CD14-positive monocyte (primary cell): ENCODE data around the gene DCAF6. TPM values are rescaled to one million over a fixed set of nuclear protein-coding genes. Genes with fewer than 3 reads are reported as not detected.

Source experiments
- DNase-seq, 3 donors: peaks; one replicate each; pipeline ENCODE4 v3.0.0-alpha.2; 2011 to 2022
- H2AFZ ChIP-seq: 2 replicates; pipeline ENCODE4 v1.6.0; 2012; ENCODE audit warnings: mild to moderate bottlenecking, low read depth, low read length, inconsistent platforms; ENCODE audit not compliant: insufficient read depth, poor library complexity, severe bottlenecking
- H3K27ac ChIP-seq, 2 donors: 1 replicate in 1 of 2; 2 replicates in 1 of 2; pipeline ENCODE4 v1.5.1; 2012 to 2013; ENCODE audit warnings: low read length in 2 of 2, control low read depth in 1 of 2, inconsistent platforms in 1 of 2, low read depth in 1 of 2, mild to moderate bottlenecking in 1 of 2
- H3K27me3 ChIP-seq, 2 donors: one replicate each; pipeline versions ENCODE4 v1.6.0 to v1.6.1; 2011 to 2013; ENCODE audit warnings: low read length in 2 of 2; ENCODE audit not compliant: control insufficient read depth in 2 of 2, insufficient read depth in 2 of 2
- H3K36me3 ChIP-seq, 2 donors: replicated peaks in 1 of 2; 1 replicate in 1 of 2; 2 replicates in 1 of 2; pipeline versions ENCODE4 v1.5.1 to v1.6.1; 2012 to 2013; ENCODE audit warnings: low read length in 2 of 2, control low read depth in 1 of 2, inconsistent platforms in 1 of 2, mild to moderate bottlenecking in 1 of 2; ENCODE audit not compliant: insufficient read depth in 2 of 2, control insufficient read depth in 1 of 2
- H3K4me1 ChIP-seq, 2 donors: 1 replicate in 1 of 2; 2 replicates in 1 of 2; pipeline versions ENCODE4 v1.5.1 to v1.6.1; 2012 to 2013; ENCODE audit warnings: low read length in 2 of 2, control low read depth in 1 of 2, inconsistent platforms in 1 of 2, mild to moderate bottlenecking in 1 of 2, moderate library complexity in 1 of 2; ENCODE audit not compliant: insufficient read depth in 2 of 2, control insufficient read depth in 1 of 2
- H3K4me2 ChIP-seq: replicated peaks from 2 replicates; pipeline ENCODE3; 2012; ENCODE audit warnings: low read length, moderate library complexity, mild to moderate bottlenecking; ENCODE audit not compliant: poor library complexity, severe bottlenecking; ENCODE audit errors: extremely low read depth
- H3K4me3 ChIP-seq, 3 experiments: fragments of 200-600 bp in 1 of 3; sonication (generic) in 1 of 3; replicated peaks in 1 of 3; 1 replicate in 2 of 3; 2 replicates in 1 of 3; pipeline ENCODE4 v1.5.1; 2011 to 2013; ENCODE audit warnings: low read length in 3 of 3, mild to moderate bottlenecking in 3 of 3, control low read depth in 2 of 3, low read depth in 2 of 3, inconsistent platforms in 1 of 3, moderate library complexity in 1 of 3
- H3K79me2 ChIP-seq: 2 replicates; pipeline ENCODE4 v1.6.0; 2012; ENCODE audit warnings: mild to moderate bottlenecking, control low read depth, inconsistent platforms, low read length, moderate library complexity; ENCODE audit not compliant: insufficient read depth
- H3K9ac ChIP-seq: 2 replicates; pipeline ENCODE4 v1.6.0; 2017; ENCODE audit warnings: low read length, mild to moderate bottlenecking; ENCODE audit not compliant: insufficient read depth, poor library complexity, severe bottlenecking
- H3K9me3 ChIP-seq, 2 donors: replicated peaks in 1 of 2; 1 replicate in 1 of 2; 2 replicates in 1 of 2; pipeline versions ENCODE4 v1.5.1 to v1.6.1; 2012 to 2013; ENCODE audit warnings: low read length in 2 of 2, control low read depth in 1 of 2; ENCODE audit not compliant: control insufficient read depth in 1 of 2, insufficient read depth in 1 of 2
- H4K20me1 ChIP-seq: 2 replicates; pipeline ENCODE4 v1.6.0; 2012; ENCODE audit warnings: mild to moderate bottlenecking, low read length, control low read depth, moderate library complexity; ENCODE audit not compliant: insufficient read depth
- H3K27ac Mint-ChIP-seq, 7 donors: one replicate each; pipeline ENCODE4 v1.8.0; 2020; ENCODE audit warnings: mild to moderate bottlenecking in 7 of 7, mixed read lengths in 7 of 7, moderate library complexity in 6 of 7, inconsistent platforms in 2 of 7
- H3K27me3 Mint-ChIP-seq, 3 donors: one replicate each; pipeline ENCODE4 v1.8.0; 2021 to 2022; ENCODE audit warnings: low read depth in 3 of 3, mild to moderate bottlenecking in 3 of 3, mixed read lengths in 3 of 3, moderate library complexity in 3 of 3, inconsistent platforms in 1 of 3
- H3K36me3 Mint-ChIP-seq, 2 donors: one replicate each; pipeline ENCODE4 v1.8.0; 2020; ENCODE audit warnings: mixed read lengths in 2 of 2, inconsistent platforms in 1 of 2, mild to moderate bottlenecking in 1 of 2
- H3K4me1 Mint-ChIP-seq: one replicate; pipeline ENCODE4 v1.8.0; 2020; ENCODE audit warnings: mild to moderate bottlenecking, mixed read lengths
- H3K4me3 Mint-ChIP-seq, 2 donors: one replicate each; pipeline ENCODE4 v1.8.0; 2020; ENCODE audit warnings: mild to moderate bottlenecking in 2 of 2, mixed read lengths in 2 of 2, moderate library complexity in 1 of 2
- H3K9me3 Mint-ChIP-seq, 7 donors: one replicate each; pipeline ENCODE4 v1.8.0; 2020 to 2022; ENCODE audit warnings: mixed read lengths in 7 of 7, mild to moderate bottlenecking in 6 of 7, moderate library complexity in 6 of 7, inconsistent platforms in 2 of 7
- CTCF ChIP-seq: fragments of 200-600 bp; IDR thresholded peaks from one replicate; pipeline ENCODE4 v1.8.0; 2022; ENCODE audit warnings: antibody characterized with exemption, mild to moderate bottlenecking
- WGBS: methylation state at CpG from one replicate; pipeline ENCODE4 v1.1.5; 2013; ENCODE audit warnings: missing lambda C conversion rate; ENCODE audit not compliant: insufficient coverage; 5-methylcytosine and 5-hydroxymethylcytosine counted together
- intact Hi-C, 2 donors: fragments of 100-400 bp; cut with micrococcal nuclease; formaldehyde crosslinking; loops; one replicate each; pipeline versions ENCODE4 v1.15.0 to v1.15.1; 2023
- polyA plus RNA-seq, 3 donors: library from polyadenylated mRNA; depleted of rRNA in 1 of 3; unstranded in 2 of 3; stranded (reverse) in 1 of 3; fragments of 300-500 nt in 2 of 3; fragments of >200 nt in 1 of 3; fragmentation: Illumina TruSeq in 2 of 3; gene quantifications; 1 replicate in 2 of 3; 2 replicates in 1 of 3; pipeline ENCODE4 v1.2.3, GENCODE V29; 2012 to 2021

The DCAF6 gene
- polyA plus RNA-seq, 3 donors = 11.8 to 16.1 (median 11.9) TPM

DNA sequence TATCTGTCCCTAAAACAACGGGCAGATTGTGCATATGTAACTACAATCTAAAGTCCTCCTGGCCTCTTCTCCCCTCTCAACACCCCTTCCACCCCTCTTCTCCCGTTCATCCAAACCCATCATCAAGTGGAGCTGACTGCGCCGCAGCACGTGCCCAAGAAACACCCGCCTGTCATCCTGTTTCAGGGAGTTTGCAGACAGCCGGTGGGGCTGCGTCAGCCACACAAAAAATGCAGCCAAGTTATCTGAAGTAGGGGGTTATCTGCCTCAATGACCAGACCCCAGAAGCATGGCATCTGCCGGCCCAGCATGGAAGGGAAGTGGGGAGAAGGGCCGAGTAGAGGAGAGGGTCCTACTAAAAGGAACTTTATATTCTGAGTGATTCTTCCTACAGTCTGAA lies 151.2 kb downstream of the DCAF6 start:
- Histone ChIP-seq H4K20me1 (no peaks in the 10 kb centered on the region), H3K79me2 (no peaks in the 10 kb centered on the region), H3K9me3 (no peaks in the 10 kb centered on the region), H3K9ac (no peak overlapping the region), H3K4me1 (peaks cover 4% of the 10 kb centered on the region in 2 donors), H3K36me3 (no peaks in the 10 kb centered on the region), H3K4me2 (no peak overlapping the region), H3K27me3 (no peaks in the 10 kb centered on the region), H3K4me3 (no peak overlapping the region), H3K27ac (no peak overlapping the region), H2AFZ (no peak overlapping the region)
- intact Hi-C loops = no loop called here
- DNase-seq = no peak
- Mint-ChIP-seq H3K9me3 (peaks cover 0 to 1% (median 0%) of the 10 kb centered on the region in 7 donors), H3K27me3 (peaks cover 3 to 4% (median 4%) of the 10 kb centered on the region in 3 donors), H3K4me1 (peaks cover 6% of the 10 kb centered on the region), H3K4me3 (no peak overlapping the region), H3K36me3 (no peaks in the 10 kb centered on the region), H3K27ac (peak overlapping the region in 1 of 7 donors; percentile 27)
- TF ChIP-seq CTCF = no peak
- WGBS = 100% methylated on average over 3 of the region's 10 CpGs

- intact Hi-C loops = no loop called here
- no peak overlapping the region for H3K9ac ChIP-seq
- no peak overlapping the region for H3K27ac Mint-ChIP-seq
These were observed 152.2 kb downstream of the DCAF6 start for GRCh38 chr1:168088511-168089325.

More at GRCh38 chr1:168088511-168089325, 152.2 kb downstream of the DCAF6 start:
- no peak for TF ChIP-seq CTCF
- no peaks in the 10 kb centered on the region for H3K79me2 ChIP-seq
- no peaks in the 10 kb centered on the region for H3K27me3 ChIP-seq
- H3K4me2 ChIP-seq = no peak overlapping the region
- no peaks in the 10 kb centered on the region for H3K36me3 Mint-ChIP-seq
- no peak overlapping the region for H3K27ac ChIP-seq
- peaks cover 6% of the 10 kb centered on the region for H3K4me1 Mint-ChIP-seq
- no peak overlapping the region for H3K4me3 ChIP-seq
- peaks cover 4% of the 10 kb centered on the region in 2 donors for H3K4me1 ChIP-seq
- H3K36me3 ChIP-seq = no peaks in the 10 kb centered on the region
- no peak overlapping the region for H2AFZ ChIP-seq
- 93% methylated on average over 12 of the region's 14 CpGs for WGBS
- H3K27me3 Mint-ChIP-seq = peaks cover 3 to 4% (median 4%) of the 10 kb centered on the region in 3 donors
- no peak for DNase-seq
- H3K9me3 Mint-ChIP-seq = peaks cover 0 to 1% (median 0%) of the 10 kb centered on the region in 7 donors
- no peaks in the 10 kb centered on the region for H3K9me3 ChIP-seq
- H3K4me3 Mint-ChIP-seq = no peak overlapping the region
- H4K20me1 ChIP-seq = no peaks in the 10 kb centered on the region
